HFFc6 (cell line): ENCODE measurements around the gene FMN2. TPM values are rescaled to one million over a fixed set of nuclear protein-coding genes. Genes with fewer than 3 reads are reported as not detected.

Experiments
- DNase-seq: peaks from one replicate; pipeline ENCODE4 v3.0.0-alpha.2; 2018
- H3K27ac Mint-ChIP-seq: 2 replicates; pipeline ENCODE4 v1.8.0; 2020; ENCODE audit warnings: mild to moderate bottlenecking, mixed read lengths
- H3K27me3 Mint-ChIP-seq: 2 replicates; pipeline ENCODE4 v1.8.0; 2021; ENCODE audit warnings: mild to moderate bottlenecking, moderate library complexity, mixed read lengths; ENCODE audit not compliant: insufficient read depth
- H3K36me3 Mint-ChIP-seq: 2 replicates; pipeline ENCODE4 v1.8.0; 2021; ENCODE audit warnings: low read depth, mixed read lengths
- H3K4me1 Mint-ChIP-seq: 2 replicates; pipeline ENCODE4 v1.8.0; 2020; ENCODE audit warnings: low read depth, mixed read lengths
- H3K4me3 Mint-ChIP-seq: 2 replicates; pipeline ENCODE4 v1.8.0; 2020; ENCODE audit warnings: mild to moderate bottlenecking, moderate library complexity, mixed read lengths
- H3K9me3 Mint-ChIP-seq: 2 replicates; pipeline ENCODE4 v1.8.0; 2020; ENCODE audit warnings: mild to moderate bottlenecking, mixed read lengths
- total RNA-seq, 6 experiments: library from RNA; stranded (reverse); fragmentation: NEBNext Ultra II Directional; extraction: Animal tissue kit (Norgen Biotek cat#: 25700); gene quantifications; 2 replicates in 1 of 6; 3 replicates in 5 of 6; pipeline ENCODE4 v1.2.3, GENCODE V29; 2021
- TF ChIP-seq, protein P1 (sequence below): fragments of 200-600 bp; sonication (generic); IDR thresholded peaks from 2 replicates; pipeline ENCODE4 v1.5.0; 2021; ENCODE audit warnings: antibody characterized with exemption, mild to moderate bottlenecking

Gene FMN2
- total RNA-seq, 6 experiments from 2014 or later: 82.6 to 115 (median 96.4) TPM

- Mint-ChIP-seq H3K4me1 (peaks cover 93% of the 10 kb centered on the region), H3K9me3 (peaks cover 8% of the 10 kb centered on the region), H3K27ac (peak overlapping the region; percentile 85), H3K27me3 (peaks cover 11% of the 10 kb centered on the region), H3K4me3 (peak overlapping the region; percentile 54), H3K36me3 (peaks cover 62% of the 10 kb centered on the region)
- TF ChIP-seq, protein P1, sequence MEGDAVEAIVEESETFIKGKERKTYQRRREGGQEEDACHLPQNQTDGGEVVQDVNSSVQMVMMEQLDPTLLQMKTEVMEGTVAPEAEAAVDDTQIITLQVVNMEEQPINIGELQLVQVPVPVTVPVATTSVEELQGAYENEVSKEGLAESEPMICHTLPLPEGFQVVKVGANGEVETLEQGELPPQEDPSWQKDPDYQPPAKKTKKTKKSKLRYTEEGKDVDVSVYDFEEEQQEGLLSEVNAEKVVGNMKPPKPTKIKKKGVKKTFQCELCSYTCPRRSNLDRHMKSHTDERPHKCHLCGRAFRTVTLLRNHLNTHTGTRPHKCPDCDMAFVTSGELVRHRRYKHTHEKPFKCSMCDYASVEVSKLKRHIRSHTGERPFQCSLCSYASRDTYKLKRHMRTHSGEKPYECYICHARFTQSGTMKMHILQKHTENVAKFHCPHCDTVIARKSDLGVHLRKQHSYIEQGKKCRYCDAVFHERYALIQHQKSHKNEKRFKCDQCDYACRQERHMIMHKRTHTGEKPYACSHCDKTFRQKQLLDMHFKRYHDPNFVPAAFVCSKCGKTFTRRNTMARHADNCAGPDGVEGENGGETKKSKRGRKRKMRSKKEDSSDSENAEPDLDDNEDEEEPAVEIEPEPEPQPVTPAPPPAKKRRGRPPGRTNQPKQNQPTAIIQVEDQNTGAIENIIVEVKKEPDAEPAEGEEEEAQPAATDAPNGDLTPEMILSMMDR: no peak
- peak; percentile 89 for DNase-seq
Measured at GRCh38 chr1:240306673-240307072, 215.0 kb downstream of the FMN2 start.

GRCh38 chr1:240308096-240308495, 216.4 kb downstream of the FMN2 start:
- Mint-ChIP-seq H3K4me3 (peak overlapping the region; percentile 50), H3K27ac (peak overlapping the region; percentile 93), H3K4me1 (peaks cover 100% of the 10 kb centered on the region), H3K9me3 (peaks cover 6% of the 10 kb centered on the region), H3K36me3 (peaks cover 65% of the 10 kb centered on the region), H3K27me3 (peaks cover 11% of the 10 kb centered on the region)
- DNase-seq: no peak
- TF ChIP-seq, protein P1: no peak

GRCh38 chr1:240309769-240310168, 218.1 kb downstream of the FMN2 start:
- Mint-ChIP-seq H3K36me3 (peaks cover 68% of the 10 kb centered on the region), H3K27me3 (peaks cover 11% of the 10 kb centered on the region), H3K9me3 (peaks cover 5% of the 10 kb centered on the region), H3K4me1 (peaks cover 100% of the 10 kb centered on the region), H3K4me3 (peak overlapping the region; percentile 67), H3K27ac (peak overlapping the region; percentile 93)
- TF ChIP-seq, protein P1: no peak
- DNase-seq: no peak

DNA sequence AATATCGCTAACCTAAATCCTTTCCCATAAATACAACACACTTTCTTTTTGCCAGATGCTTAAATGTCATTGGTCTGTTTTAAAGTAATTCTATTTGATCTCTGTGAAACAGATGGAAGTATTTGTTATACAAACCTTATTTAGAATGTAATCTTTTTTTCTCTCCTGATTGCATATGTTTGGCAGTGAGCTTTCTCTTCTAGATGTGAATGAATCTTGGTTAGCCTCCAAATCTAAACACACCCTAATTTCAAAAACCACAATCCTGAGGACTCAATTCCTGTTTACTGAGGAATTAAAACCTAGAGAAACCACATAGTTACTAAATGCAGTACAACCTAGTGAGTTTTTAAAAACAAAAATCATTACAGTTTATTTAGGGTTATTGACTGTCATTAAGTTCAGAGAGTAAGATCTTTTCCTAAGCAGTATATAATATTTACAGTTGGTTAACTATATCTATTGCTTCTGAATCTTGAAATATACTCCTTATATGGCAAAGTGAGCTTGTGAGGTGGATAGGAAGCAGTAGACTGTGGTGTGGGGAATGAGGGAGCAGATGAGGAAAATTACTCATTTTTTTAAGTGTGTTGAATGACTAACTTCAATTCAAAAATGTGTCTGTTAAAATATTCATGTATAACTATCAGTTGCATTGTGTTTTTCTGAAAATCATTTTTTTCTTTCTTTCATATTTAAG, 218.7 kb downstream of the FMN2 start:
- Mint-ChIP-seq H3K36me3 (peaks cover 68% of the 10 kb centered on the region), H3K9me3 (peaks cover 5% of the 10 kb centered on the region), H3K4me1 (peaks cover 100% of the 10 kb centered on the region), H3K27ac (peak overlapping the region; percentile 93), H3K4me3 (peak overlapping the region; percentile 67), H3K27me3 (peaks cover 12% of the 10 kb centered on the region)
- peak; percentile 75 for DNase-seq
- TF ChIP-seq, protein P1: no peak

- Mint-ChIP-seq H3K4me3 (peak overlapping the region; percentile 38), H3K9me3 (peaks cover 1% of the 10 kb centered on the region; the same call in 1 of the 2 replicates), H3K27ac (peak overlapping the region; percentile 88), H3K27me3 (peaks cover 18% of the 10 kb centered on the region), H3K4me1 (peaks cover 98% of the 10 kb centered on the region), H3K36me3 (peaks cover 77% of the 10 kb centered on the region)
- TF ChIP-seq, protein P1: no peak
- peak; percentile 95 for DNase-seq
Measured at GRCh38 chr1:240312872-240313271, 221.2 kb downstream of the FMN2 start.
